ENCODE data around the gene MYO1C. TPM values are rescaled to one million over a fixed set of nuclear protein-coding genes. Genes with fewer than 3 reads are reported as not detected.

The MYO1C gene
- total and polyA plus RNA-seq, 9 of the 15 experiments (the other 6 are each of a cell fraction or from before 2014, with no cell fraction given) = 0.46 to 32.5 (median 11.6) TPM

GRCh38 chr17:1485423-1486376 lies 6.8 kb downstream of the MYO1C start (continued):
- TF ChIP-seq ZNF407 (IDR thresholded peaks at IDR 0.05; ENCODE audit: low read depth) (peak; percentile 60; the same call in 1 of the 2 replicates), ATF7 (IDR thresholded peaks at IDR 0.05) (0 out of 2 replicates have a peak, but pooled peaks have one; percentile 12), SNAPC5 (CRISPR knock-in tag; IDR thresholded peaks at IDR 0.05) (no peak), ILK (tag; IDR thresholded peaks at IDR 0.05; ENCODE audit: borderline replicate concordance, low read depth) (no peak), NCOA2 (IDR thresholded peaks at IDR 0.05; ENCODE audit: partially characterized antibody in 2 of 2) (no peak), MXD1 (CRISPR knock-in tag; IDR thresholded peaks at IDR 0.05; ENCODE audit: borderline replicate concordance, poor library complexity, severe bottlenecking) (no peak), RNF219 (CRISPR knock-in tag; IDR thresholded peaks at IDR 0.05) (no peak), ZNF232 (CRISPR knock-in tag; IDR thresholded peaks at IDR 0.05) (no peak), HOXB6 (CRISPR knock-in tag; IDR thresholded peaks at IDR 0.05; ENCODE audit: borderline replicate concordance) (no peak), ZNF395 (CRISPR knock-in tag; IDR thresholded peaks at IDR 0.05) (0 out of 2 replicates have a peak, but pooled peaks have one; percentile 39)
